ENCODE results near the gene NT5DC4. TPM values are rescaled to one million over a fixed set of nuclear protein-coding genes. Genes with fewer than 3 reads are reported as not detected.

The NT5DC4 gene
- total RNA-seq, 3 donors from 2014 or later = not detected

DNA sequence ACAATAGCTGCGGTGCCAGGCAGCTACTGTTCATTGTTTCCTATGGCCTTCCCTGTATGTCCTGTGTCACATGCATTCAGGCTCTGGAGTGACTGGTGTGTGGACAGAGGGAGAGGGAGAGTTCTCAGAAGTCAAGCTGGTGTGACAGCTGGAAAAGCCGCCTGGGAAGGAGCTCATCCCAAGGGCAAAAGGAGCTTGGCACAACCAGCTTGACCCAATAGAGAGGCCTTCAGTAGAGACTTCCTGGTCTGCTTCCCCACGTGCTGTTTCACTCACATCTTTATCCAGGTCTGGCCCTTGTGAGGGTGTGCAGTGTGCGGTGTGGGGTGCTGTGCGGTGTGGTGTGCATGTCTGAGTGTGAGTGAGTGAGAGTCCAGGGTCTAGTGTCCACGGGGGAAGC, 11.1 kb upstream of the NT5DC4 start:
- ATAC-seq (no peak), DNase-seq (no peak)
- H3K4me1 ChIP-seq (ENCODE audit: low read depth) = no peaks in the 10 kb centered on the region
- H3K9me3 ChIP-seq = no peaks in the 10 kb centered on the region
- TF ChIP-seq, protein P1, sequence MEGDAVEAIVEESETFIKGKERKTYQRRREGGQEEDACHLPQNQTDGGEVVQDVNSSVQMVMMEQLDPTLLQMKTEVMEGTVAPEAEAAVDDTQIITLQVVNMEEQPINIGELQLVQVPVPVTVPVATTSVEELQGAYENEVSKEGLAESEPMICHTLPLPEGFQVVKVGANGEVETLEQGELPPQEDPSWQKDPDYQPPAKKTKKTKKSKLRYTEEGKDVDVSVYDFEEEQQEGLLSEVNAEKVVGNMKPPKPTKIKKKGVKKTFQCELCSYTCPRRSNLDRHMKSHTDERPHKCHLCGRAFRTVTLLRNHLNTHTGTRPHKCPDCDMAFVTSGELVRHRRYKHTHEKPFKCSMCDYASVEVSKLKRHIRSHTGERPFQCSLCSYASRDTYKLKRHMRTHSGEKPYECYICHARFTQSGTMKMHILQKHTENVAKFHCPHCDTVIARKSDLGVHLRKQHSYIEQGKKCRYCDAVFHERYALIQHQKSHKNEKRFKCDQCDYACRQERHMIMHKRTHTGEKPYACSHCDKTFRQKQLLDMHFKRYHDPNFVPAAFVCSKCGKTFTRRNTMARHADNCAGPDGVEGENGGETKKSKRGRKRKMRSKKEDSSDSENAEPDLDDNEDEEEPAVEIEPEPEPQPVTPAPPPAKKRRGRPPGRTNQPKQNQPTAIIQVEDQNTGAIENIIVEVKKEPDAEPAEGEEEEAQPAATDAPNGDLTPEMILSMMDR (IDR thresholded peaks at IDR 0.05) = no peak
- intact Hi-C loops (cut with DNase I, micrococcal nuclease) = no loop called here
- no peaks in the 10 kb centered on the region for H3K36me3 ChIP-seq (ENCODE audit: low read depth)
- no peak overlapping the region for H3K4me3 ChIP-seq

DNA sequence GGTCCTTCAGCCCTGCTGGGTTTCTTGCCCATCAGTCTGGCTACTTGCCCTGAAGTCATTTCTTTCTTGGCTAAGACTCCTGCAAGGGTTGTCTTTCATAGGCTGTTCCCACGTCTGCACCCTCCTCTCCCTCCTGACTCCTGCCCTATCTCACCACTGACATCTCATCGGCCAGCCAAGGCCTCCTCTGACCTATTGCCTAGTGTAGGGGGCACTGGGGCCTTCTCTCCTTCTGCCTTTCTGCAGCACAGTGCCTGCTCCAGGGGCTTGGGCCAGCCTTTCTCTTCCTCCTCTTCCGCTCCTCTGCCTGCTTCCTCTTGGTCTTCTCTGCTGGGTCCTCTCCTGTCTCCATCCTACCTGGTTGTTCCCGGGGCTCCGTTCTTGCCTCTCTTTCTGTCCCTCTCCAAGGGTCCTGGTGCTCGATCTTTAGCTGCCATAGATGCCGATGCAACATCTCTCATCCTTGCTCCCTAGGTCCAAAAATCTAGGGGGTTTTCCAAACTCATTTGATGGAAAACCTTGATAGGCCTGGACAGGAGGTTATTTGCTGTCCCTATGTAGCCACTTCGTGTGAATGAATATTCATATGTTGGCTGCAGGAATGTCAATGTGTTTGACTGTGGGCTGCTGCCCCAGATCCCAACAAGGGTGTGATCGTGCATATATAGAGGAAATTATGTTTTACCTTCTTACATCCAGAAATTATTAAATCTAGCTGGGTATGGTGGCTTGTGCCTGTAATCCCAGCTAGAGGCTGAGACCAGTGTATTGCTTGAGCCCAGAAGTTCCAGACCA, 9.7 kb upstream of the NT5DC4 start:
- H3K9me3 ChIP-seq = no peaks in the 10 kb centered on the region
- no peak for DNase-seq
- intact Hi-C loops (cut with DNase I, micrococcal nuclease) = no loop called here

DNA sequence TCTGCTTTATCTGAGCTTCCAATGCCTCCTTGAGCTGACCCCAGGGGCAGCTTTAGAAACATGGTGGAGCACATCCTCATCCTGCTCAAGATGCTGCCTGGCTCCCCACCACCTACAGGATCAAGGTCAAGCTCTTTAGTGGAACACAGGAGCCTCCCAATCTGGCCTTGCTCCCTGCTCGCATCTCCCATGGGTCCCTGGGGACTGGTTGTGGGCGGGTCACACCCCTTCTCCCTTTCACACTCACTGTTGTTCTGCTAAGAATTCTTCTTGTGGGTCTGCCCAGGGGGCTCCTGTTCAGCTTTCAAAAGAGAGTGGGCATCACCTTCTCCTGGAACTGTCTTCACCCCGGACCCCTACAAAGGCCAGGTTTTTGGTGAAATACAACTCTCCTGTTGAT, 8.4 kb upstream of the NT5DC4 start:
- intact Hi-C loops (cut with DNase I, micrococcal nuclease) = no loop called here
- Histone ChIP-seq H3K9me3 (no peaks in the 10 kb centered on the region), H3K36me3 (ENCODE audit: low read depth) (no peaks in the 10 kb centered on the region), H3K4me1 (ENCODE audit: low read depth) (no peaks in the 10 kb centered on the region), H3K4me3 (no peak overlapping the region)
- ATAC-seq = no peak
- TF ChIP-seq, protein P1 (IDR thresholded peaks at IDR 0.05) = no peak
- no peak for DNase-seq

More for the DNA sequence above, 9.7 kb upstream of the NT5DC4 start:
- Histone ChIP-seq H3K36me3 (ENCODE audit: low read depth) (no peaks in the 10 kb centered on the region), H3K4me3 (no peak overlapping the region), H3K4me1 (ENCODE audit: low read depth) (no peaks in the 10 kb centered on the region)
- TF ChIP-seq, protein P1 (IDR thresholded peaks at IDR 0.05) = no peak
- no peak for ATAC-seq

DNA sequence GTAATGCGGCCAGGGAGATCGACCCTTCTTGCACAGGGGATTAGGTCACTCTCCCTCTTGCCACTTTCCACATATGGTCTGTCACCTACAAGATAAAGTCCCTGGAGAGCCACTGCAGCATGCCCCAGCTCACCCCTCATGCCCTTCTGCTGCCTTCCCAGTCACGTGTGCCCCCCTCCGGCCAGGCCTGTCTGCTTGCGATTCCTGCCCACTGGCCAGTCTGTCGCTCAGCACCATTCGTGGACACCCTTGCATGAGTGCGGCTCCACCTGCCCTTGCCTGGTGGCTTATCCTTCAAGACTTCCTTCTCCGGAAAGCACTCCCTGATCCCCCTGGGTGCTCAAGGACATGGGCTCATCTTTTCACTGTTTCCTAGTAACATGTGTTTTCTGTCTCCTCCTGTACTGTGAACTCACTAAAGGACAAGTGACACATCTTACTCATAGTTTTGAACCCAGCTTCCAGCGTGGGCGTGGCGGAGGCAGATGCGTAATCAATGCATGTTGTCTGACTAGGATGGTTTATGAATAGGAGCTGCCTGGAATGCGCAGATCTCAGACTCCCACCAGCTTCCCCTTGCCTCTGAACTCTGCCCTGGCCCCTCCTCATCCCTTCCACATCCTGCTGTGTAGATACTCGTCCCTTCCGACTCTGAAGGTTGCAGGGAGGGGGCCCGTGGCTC, 7.8 kb upstream of the NT5DC4 start:
- no peak overlapping the region for H3K4me3 ChIP-seq
- DNase-seq = no peak
- TF ChIP-seq, protein P1 (IDR thresholded peaks at IDR 0.05) = no peak
- no peaks in the 10 kb centered on the region for H3K36me3 ChIP-seq (ENCODE audit: low read depth)
- ATAC-seq = peak; percentile 23
- intact Hi-C loops (cut with DNase I, micrococcal nuclease) = no loop called here
- H3K9me3 ChIP-seq = no peaks in the 10 kb centered on the region
- H3K4me1 ChIP-seq (ENCODE audit: low read depth) = no peaks in the 10 kb centered on the region

DNA sequence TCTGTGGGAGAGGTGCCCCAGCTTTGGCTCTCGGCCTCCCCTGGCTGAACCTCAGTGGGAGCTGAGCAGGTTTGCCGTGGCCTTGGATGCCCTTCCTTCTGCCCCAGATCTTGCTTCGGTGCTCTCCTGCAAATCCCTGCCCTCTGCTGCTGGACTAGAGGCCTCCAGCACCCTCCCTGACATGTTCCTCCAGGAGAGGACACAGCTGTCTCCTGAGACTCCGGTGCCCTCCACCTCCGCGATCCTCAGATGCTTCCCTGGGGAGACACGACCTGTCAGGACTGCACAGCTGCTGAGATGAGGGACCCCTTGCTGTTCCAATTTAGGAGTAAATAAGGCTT, 7.3 kb upstream of the NT5DC4 start:
- no peak overlapping the region for H3K4me3 ChIP-seq
- DNase-seq (no peak), ATAC-seq (no peak)
- H3K36me3 ChIP-seq (ENCODE audit: low read depth) = no peaks in the 10 kb centered on the region
- TF ChIP-seq, protein P1 (IDR thresholded peaks at IDR 0.05) = no peak
- H3K4me1 ChIP-seq (ENCODE audit: low read depth) = no peaks in the 10 kb centered on the region
- no peaks in the 10 kb centered on the region for H3K9me3 ChIP-seq
- intact Hi-C loops (cut with DNase I, micrococcal nuclease) = no loop called here
